HG02938 (cell line): ENCODE data around the gene FNDC3B.
A peak's percentile ranks its signal among the peaks of the same experiment; 100 is the strongest.

Experiments
- ATAC-seq: cut with Tn5 transposase; IDR thresholded peaks from one replicate; pipeline ENCODE4 v1.9.1; 2021; ENCODE audit warnings: mild to moderate bottlenecking, moderate library complexity; ENCODE audit not compliant: unreplicated experiment

Gene FNDC3B

DNA sequence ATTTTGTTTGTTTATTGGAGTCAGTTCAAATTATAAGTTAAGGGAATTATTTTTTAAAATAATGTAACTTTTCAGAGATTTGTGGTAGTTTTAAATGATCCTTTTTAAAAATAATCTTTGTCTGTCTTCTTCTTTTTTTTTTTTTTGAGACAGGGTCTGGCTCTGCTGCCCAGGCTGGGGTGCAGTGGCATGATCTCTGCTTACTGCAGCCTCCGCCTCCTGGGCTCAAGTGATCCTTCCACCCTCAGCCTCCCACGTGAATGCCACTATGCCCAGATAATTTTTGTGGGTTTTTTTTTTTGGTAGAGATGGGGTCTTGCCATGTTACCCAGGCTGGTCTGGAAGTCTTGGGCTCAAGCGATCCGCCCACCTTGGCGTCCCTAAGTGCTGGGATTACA lies 12.6 kb downstream of the FNDC3B start:
- ATAC-seq, result no peak

GRCh38 chr3:172052405-172052804 lies 13.0 kb downstream of the FNDC3B start:
- ATAC-seq, result no peak

- no peak for ATAC-seq
These were observed 14.9 kb downstream of the FNDC3B start for GRCh38 chr3:172054115-172054764.

GRCh38 chr3:172056416-172056815 lies 17.0 kb downstream of the FNDC3B start:
- no peak for ATAC-seq

DNA sequence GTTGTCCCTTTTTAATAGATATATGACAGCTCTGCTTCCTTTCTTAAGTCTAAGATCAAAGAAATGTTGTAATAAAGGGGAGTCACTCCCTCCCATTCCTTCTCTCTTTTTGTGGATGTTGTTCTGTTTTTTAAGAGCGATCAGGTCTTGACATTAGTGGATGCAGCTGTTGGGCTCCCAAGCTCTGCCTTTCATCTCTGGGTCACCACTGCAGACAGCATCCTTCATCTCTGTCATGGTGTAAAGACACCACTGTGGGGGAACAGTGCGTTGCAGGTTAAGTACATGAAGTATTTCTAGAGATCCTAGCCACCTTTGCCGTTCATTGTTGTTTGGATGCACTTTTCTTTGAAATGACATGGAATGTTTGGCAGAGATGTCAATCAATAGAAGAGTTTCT lies 17.7 kb downstream of the FNDC3B start:
- no peak for ATAC-seq

DNA sequence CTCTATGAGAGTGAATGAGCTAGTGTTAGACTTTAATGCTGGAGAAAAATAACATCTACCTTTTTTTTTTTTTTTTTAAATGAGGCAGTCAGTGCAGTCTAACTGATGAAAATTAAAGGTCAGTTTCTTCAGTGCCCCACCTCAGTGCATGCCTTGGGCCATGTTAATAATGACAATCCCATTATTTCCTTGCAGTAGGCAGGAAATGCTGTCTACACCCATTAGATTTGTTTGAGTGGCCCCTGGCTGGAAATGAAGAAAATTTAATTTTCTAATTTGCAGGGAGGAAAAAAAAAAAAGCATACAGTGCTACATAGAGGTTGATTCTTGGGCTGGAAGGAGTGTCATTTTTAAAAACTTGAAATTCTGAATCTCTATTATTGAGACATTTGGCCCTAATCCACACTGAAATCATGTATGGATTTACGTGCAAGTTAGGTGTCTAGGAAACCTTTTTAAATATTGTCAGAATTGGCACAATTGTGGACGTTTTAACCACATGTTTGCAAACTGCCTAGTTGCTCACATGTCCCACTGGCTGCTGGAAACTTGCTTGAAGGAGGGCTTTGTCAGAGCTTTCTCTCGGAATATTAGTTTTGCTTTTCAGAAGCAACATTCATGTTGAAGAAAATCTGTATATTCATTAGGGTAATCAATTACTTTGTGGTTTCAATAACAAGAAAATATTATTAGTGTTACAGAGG lies 18.4 kb downstream of the FNDC3B start:
- ATAC-seq, result no peak

DNA sequence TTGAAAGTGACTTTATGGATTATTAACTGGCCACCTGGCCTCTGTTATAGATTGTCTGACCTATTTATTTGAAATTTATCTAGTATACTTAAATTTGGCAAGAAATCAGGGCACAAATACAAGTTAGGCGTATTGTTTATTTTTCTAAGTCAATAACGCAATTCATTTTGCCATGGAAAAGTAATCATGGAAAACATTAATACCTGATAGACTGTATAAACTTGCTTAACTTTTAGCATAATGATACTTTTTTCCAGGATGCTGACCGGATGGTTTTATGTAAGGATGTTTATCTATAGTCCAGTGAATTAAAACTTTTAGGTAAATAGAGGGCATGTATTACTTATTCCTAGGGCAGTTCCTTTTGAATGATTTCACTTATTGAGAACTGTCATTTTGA lies 20.2 kb downstream of the FNDC3B start:
- no peak for ATAC-seq

DNA sequence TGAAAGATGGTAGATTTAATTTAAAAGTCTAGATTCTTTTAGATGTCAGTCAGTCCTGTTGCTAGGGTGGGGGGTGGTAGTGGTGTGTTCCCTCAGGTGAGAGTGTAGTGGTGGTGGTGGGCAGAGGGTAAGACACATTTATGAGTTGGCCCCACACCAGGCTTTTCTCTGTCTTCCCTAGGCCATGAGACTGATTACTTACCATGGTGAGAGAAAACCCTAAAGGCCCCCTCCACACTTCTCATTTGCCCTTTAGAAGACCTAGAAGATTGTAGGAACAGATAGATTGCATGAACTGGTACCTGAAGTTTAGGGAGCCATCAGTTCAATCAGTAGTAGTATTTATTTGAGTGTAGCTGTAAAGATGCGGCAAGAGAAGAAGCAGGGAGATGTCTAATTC lies 20.9 kb downstream of the FNDC3B start:
- ATAC-seq, result no peak

DNA sequence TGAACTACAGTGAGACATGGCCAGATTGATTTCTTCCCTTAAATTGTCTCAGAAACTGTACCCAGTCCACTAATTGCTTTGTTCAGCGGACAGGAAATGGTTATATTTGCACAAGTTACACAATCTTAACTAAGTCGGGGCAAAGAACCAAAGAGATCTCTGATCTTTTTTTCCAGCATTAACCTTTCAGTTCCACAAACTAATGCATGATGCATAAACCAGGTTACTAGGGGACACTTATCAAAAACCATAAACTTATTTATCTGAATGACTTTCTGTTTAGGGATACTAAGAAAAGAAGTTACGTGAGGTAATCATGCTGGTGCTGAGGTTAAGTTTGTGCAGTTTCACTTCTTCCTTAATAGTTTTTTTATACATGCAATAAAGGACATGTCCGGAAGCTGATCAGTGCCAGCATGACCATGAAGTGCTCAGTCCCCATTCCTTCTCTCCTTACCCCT lies 22.4 kb downstream of the FNDC3B start:
- ATAC-seq, result peak; percentile 94

DNA sequence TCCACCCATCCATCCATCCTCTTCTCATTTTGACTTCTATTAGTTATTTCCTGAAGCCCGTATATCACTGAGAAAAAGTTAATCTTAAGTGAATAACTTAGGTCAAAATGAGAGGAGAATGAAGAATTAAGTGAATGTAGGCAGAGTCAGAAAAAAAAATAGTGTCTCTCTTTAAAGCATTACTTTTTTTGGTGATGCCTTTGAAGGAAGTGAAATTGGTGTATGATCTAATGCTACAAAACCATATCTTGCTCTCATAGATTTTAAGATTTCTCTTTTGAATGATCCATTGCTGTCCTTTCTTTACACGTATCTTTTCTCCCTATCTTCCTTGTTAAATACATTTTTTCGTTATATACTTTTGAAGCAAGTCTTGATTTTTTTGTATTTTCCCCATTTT lies 23.4 kb downstream of the FNDC3B start:
- no peak for ATAC-seq

DNA sequence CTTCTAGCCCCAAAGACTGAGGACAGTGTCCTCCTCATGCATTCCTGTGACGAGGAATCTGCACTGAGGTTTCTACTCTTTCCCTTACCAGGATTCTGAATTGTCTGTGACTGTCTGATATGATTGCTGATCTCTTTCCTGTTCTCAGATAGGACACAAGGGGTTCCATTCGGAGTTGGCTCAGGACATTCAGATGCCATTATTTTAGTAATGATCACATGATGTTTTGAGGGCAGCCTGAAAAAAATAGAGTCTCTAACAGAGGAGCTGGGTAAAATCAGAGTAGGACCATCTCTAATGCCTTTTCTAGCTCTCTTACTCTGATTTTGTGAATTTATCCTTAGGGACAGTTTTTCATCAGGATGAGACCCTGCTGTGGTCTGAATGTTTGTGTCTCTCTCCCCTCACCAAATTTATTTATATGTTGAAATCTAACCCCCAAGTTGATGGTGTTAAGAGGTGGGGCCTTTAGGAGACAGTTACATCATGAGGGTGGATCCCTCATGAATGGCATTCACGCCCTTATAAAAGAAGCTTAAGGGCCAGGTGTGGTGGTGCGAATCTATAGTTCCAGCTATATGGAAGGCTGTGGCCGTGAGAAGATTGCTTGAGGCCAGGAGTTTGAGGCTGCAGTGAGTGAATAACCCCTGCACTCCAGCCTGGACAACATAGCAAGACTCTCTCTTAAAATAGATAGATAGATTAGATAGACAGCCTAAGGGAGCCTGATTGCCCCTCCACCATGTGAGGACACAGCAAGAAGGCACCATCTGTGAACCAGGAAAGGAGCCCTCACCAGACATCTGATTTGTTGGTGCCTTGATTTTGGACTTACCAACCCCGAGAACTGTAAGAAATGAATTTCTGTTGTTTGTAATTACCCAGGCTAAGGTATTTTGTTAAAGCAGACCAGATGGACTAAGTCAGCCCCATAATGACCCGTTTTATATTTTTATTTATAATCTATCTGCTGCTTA lies 24.4 kb downstream of the FNDC3B start:
- ATAC-seq, result no peak

DNA sequence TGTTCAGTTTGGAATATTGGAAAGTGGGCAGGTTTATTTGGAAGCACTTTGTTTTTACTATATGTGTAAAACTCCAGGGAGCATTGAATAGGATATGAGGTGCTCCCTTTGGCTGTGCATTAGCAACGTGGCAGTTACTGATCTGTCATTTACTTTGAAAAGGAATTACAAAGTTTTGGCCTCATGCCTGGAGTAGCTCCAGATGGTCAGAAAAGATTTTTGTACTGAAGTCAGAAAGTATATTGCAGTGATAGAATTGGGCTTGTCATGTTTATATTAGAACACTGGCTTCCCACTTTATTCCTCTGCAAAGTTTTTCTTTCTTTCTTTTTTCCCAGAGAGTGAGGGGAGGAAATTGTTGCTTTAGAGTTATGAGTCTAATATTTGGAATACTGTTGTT lies 26.1 kb downstream of the FNDC3B start:
- no peak for ATAC-seq

DNA sequence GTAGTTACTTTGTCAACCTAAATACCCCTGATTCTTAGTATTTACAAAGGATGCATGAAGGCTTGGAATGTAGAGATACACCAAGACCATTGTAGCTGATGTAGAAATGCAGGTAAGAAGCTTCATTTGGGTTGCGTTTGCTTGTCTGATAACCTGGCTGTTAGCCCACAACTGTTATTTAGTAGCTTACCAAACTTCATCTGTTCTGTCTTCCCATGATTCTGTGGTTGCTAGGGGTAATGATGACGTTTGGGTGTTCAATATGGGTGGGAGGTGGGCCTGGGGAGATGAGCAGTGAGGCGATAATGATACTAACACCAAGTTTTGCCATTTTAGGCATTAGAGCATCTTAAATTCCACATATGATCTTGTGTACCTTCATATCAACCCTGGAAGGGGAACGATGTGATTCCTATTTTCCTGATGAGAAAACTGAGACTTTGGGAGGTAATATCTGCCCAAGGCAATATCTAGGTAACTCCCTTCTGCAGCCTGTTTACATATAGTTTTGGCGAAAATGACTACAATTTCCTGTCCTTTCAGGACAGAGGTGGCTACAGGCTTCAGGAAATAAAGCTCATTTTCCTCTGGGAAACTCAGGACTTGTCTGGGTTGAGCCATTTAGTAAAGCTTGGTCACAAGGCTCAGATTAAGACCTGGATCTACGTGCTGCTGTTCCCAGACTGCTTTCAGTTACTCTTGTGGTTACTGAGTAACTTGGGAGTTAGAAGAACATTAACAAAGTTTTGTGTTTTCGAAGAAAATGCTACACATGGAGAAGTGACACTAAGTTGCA lies 26.8 kb downstream of the FNDC3B start:
- peak; percentile 28 for ATAC-seq

DNA sequence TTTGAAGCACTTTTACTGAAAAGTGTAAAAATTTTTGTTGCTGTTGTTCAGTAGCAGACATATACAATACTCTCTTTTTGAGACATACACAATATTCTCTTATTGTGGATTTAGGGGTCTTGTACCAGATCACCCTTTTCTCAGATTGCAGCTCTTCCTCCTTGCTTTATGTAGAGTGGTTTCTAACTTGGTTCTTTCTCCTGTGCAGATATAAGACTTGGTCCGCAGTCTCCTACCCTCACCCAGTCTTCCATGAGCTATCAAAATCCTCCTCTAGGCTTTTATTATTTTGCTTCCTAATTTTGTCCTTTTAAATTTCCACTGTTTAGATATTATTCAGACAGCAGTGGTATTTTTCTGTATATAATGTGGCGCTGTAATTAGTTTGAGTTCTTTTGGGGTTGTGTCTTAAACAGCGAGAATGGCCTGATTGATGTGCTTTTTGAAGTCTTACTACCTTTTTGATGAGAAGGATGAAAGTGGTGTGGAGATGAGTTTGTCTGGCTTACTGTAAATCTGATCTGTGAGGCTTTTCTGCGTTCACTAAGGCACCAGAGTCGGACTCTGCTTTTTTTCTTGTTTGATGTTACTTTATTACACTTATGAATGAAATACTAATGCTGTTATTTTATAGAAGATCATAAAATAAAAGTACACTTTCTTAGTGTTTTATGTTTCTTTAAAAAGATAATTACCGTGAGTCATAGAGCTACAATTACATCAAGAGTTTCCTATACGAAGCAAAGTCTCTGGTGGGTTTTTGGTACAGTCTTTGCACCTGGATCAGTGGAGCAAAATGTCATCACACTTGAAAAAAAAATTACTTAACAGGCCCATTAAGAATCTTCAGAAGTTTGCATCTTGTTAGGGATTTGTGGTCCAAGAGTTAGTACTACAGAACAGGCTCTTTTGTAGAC lies 27.8 kb downstream of the FNDC3B start:
- no peak for ATAC-seq

DNA sequence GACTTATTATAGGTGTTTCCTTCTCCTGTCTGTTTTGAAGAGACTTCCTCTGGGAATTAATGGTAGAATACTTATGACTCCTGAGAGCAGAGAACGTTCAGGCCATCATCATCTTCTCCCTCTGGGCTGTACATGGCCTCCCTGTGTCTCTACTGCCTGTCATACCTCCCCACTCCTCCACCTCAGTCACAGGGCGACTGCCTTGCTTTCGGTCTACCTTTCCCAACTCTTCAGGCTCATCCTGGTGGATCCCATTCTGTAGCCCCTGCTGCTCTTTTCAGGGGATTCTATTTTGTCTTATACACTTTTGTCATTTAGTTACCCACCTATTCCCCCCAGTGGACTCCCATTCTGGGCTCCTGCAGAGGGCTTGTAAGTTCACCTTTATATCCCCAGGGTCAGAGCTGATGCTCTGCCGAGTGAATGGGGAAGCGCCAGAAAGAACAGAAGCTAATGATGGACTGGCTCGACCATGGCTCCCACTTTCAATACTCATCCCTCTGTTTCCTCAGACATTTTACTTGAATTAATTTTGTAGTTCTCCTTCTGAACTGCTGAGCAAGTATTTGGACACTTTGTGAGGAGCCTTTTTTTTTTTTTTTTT lies 28.6 kb downstream of the FNDC3B start:
- ATAC-seq, result no peak

GRCh38 chr3:172068977-172069376 lies 29.6 kb downstream of the FNDC3B start:
- no peak for ATAC-seq

DNA sequence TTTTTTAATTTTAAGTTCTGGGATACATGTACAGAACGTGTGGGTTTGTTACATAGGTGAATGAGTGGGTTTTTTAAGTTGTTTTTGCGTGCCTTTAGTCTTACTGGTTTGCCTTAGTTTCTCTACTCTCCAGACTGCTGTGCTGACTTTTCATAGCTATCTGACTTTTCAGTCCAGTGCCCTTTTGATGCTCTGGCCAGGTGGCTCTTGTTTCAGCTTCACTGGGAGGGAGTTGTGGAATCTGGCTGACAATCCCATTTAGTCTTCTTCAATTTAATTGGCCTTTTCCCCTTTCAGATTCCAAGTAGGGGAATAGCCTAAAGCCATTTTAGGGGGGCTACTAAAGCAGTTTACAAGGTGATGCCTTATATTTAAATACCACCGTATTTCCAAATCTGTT lies 30.1 kb downstream of the FNDC3B start:
- ATAC-seq, result no peak

GRCh38 chr3:172070269-172070668 lies 30.9 kb downstream of the FNDC3B start:
- no peak for ATAC-seq

DNA sequence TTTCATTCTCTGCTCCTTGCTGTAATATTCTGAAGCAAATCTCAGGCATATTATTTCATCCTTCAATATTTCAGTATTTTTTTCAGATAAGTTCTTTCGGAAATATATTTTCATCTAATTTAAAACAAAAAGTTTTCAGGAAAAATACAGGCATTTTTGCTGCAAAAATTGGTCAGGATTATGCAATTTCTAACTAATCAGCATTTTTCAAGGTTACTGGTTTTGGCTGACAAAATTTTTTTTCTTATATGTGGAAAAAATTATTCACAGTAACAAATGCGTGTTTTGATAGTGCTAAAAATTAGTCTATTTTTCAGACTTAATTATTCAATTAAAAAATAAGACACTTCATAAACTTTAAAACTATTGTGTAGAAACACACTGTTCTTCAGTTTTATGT lies 31.4 kb downstream of the FNDC3B start:
- no peak for ATAC-seq
